ENCODE data around the gene C19orf67.

- no peak for TF ChIP-seq POLR2A (IDR thresholded peaks at IDR 0.05)
- TF ChIP-seq CTCF (IDR thresholded peaks at IDR 0.05 in 8 of 11, conservative IDR thresholded peaks at IDR 0.05 in 3 of 11), result peak in 1 of 11 experiments; percentile 11
Observed at GRCh38 chr19:14089662-14090508, 4.3 kb upstream of the C19orf67 start.

Measured in spleen (tissue), 7 donors.